Choroid plexus epithelial cell (primary cell): ENCODE results near the gene PBOV1.

Source experiments
- DNase-seq: peaks from one replicate; pipeline ENCODE4 v3.0.0-alpha.2; 2010; ENCODE audit warnings: low read depth
- H3K4me3 ChIP-seq: 2 replicates; pipeline ENCODE4 v1.5.1; 2011; ENCODE audit warnings: low read depth, mild to moderate bottlenecking, control low read depth, low read length, moderate library complexity
- TF ChIP-seq, protein P1 (sequence below): conservative IDR thresholded peaks from 2 replicates; pipeline ENCODE4 v1.5.1; 2011; ENCODE audit warnings: low read depth, mild to moderate bottlenecking, control low read depth, inconsistent platforms, low read length, moderate library complexity

PBOV1 gene

DNA sequence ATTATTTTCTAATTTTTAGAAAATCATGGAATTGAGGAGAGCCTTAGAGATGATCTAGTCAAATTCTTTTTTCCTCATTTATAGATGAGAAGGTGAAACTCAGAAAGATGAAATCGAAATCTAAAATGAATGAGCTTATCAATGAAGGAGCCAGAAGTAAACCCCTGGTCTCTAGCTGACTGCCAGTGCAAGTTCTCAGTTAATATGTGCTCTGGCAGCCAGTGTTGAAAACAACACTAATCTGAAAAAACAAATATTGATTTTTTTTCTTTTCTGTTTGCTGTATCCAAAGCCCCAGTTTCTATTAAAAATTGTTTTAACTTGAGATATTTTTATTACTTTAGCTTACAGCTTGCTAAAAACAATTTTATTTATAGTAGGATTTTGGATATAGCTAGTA, 21.5 kb upstream of the PBOV1 start:
- DNase-seq, result no peak
- TF ChIP-seq, protein P1, sequence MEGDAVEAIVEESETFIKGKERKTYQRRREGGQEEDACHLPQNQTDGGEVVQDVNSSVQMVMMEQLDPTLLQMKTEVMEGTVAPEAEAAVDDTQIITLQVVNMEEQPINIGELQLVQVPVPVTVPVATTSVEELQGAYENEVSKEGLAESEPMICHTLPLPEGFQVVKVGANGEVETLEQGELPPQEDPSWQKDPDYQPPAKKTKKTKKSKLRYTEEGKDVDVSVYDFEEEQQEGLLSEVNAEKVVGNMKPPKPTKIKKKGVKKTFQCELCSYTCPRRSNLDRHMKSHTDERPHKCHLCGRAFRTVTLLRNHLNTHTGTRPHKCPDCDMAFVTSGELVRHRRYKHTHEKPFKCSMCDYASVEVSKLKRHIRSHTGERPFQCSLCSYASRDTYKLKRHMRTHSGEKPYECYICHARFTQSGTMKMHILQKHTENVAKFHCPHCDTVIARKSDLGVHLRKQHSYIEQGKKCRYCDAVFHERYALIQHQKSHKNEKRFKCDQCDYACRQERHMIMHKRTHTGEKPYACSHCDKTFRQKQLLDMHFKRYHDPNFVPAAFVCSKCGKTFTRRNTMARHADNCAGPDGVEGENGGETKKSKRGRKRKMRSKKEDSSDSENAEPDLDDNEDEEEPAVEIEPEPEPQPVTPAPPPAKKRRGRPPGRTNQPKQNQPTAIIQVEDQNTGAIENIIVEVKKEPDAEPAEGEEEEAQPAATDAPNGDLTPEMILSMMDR, result no peak
- no peak overlapping the region for H3K4me3 ChIP-seq

DNA sequence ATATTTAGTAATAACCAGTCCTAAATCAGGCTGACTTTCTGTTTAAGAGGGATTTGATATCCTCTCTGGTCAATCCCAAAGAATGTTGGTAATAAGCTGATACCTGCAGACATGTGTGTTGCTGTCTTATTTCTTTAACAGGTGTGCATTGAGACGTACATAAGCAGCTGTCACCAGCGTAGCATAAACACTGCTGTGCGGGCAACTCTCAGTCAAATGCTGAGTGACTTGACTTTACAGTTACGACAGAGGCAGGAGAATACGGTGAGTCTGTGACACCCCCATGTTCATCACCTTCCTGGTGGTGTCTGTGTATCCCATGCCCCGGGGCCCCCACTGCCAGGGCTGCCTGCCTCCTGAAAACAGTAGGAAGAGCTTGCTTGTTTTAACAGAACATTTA, 20.1 kb upstream of the PBOV1 start:
- H3K4me3 ChIP-seq, result no peak overlapping the region
- TF ChIP-seq, protein P1, result no peak
- DNase-seq, result no peak

DNA sequence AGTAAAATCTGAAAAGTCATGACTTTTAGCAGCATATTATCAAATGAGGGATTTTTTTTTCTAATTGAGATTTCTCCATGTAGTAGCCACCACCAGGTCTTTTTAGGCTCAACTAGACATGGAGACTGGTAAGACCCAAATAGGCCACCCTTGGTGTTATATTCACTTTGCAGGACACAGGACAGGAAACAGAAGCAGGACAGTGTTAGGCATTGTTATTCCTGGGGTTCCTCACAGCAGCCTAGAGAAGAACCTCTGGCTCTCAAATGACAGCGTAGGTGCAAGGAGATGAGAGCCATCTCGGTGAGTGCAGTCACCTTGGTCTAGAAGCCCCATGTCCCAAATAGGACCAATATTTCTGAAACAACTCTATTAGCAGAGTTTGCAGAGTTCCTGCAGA, 19.2 kb upstream of the PBOV1 start:
- TF ChIP-seq, protein P1, result no peak
- DNase-seq, result no peak
- no peak overlapping the region for H3K4me3 ChIP-seq

DNA sequence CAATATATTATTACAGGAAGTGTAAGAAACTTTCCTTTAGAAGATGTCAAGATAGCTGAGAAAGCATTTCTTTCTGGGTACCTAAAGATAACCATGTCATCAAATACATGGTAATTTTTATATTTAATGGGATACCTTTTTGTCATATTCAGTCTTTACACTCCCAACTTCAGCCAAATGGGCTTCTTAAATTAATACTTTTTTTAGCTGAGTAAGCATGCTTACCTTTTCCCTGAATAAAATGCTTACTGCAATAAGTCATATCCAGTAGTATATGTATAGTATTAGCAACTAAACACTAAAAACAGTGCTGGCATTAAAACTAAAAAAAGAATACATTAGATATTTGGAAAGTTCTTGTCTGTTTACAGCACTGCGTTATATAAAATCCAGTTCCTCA, 17.4 kb upstream of the PBOV1 start:
- TF ChIP-seq, protein P1, result no peak
- no peak for DNase-seq
- H3K4me3 ChIP-seq, result no peak overlapping the region

DNA sequence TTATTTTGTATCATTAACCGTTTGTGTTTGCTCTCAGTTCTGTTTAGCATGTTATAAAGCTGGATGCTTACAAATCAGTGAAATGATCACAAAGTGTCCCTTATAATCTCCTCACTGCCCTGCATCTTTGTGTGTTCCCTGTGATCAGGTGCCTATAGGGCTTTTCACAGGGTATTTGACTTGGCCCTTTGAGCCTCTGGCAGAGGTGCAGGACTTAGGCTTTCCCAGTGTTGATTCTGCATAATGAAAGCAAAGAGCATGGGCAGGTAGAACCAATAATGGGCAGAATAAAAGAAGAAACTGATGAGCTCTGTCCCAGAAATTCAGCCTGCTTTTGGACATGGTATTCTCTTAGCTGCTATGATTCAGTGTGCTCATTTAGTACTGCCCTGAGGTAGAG, 16.9 kb upstream of the PBOV1 start:
- TF ChIP-seq, protein P1, result no peak
- H3K4me3 ChIP-seq, result no peak overlapping the region
- DNase-seq, result no peak

DNA sequence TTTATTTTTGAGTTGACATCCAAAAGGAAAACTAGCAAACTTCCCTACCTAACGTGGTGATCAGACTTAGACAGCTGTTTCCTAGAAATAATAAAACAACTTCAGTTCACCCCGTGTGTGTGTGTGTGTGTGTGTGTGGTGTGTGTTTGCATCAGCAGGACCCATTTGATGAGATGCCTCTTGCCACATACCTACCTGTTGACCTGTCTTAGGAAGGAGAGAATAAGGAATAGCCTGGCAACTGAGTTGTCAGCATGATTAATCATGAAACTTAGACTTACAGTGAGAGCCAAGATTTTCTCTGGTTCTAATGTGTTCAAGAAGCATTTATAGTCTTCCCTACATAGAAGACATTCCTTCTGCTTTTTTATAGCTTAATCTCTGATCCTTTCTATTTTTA, 16.1 kb upstream of the PBOV1 start:
- DNase-seq, result no peak
- no peak overlapping the region for H3K4me3 ChIP-seq
- TF ChIP-seq, protein P1, result no peak

DNA sequence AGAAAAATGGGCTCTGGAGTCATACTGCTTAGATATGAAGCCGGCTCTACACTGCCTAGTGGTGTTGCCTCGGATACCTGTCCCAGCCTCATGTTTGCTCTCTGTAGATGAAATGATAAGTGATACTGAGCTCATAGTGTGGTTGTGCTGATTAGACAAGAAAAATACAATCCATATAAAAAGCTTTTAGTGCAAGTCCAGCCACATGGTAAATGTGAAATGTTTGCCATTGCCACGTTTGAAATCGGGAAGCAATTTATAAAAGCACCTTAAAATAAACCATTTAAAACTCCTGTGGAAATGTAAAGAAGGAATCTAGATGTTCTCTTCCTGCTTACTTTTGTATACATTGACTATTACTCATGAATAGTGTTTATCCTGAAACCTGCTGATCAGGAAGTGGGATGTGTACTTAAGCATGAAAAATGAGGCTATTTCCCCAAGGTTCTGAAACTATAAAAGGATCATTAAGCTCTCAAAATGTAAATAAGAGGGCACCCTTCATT, 13.1 kb upstream of the PBOV1 start:
- H3K4me3 ChIP-seq, result no peak overlapping the region
- DNase-seq, result no peak
- TF ChIP-seq, protein P1, result no peak
